ENCODE data around the gene ABCC6.

DNA sequence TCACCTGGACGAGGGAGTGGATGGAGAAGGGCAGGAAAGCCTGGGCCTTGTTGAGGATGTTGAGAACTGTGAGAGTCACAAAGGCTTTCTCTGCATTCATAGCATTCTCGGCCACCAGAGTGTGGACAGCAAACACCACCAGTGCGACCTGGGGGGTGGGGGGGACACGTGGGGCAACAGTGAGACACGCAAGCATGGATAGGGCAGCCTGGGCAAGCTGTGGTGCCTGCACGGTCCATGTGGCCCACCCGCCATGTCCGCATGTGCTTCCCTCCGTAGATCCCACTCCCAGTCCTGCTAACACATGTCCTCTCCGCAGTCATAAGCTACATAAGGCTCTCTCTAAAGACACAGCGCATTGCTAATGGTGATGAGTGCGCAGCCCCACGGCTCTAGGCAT is 34.5 kb downstream of the ABCC6 start:
- TF ChIP-seq, protein P1, sequence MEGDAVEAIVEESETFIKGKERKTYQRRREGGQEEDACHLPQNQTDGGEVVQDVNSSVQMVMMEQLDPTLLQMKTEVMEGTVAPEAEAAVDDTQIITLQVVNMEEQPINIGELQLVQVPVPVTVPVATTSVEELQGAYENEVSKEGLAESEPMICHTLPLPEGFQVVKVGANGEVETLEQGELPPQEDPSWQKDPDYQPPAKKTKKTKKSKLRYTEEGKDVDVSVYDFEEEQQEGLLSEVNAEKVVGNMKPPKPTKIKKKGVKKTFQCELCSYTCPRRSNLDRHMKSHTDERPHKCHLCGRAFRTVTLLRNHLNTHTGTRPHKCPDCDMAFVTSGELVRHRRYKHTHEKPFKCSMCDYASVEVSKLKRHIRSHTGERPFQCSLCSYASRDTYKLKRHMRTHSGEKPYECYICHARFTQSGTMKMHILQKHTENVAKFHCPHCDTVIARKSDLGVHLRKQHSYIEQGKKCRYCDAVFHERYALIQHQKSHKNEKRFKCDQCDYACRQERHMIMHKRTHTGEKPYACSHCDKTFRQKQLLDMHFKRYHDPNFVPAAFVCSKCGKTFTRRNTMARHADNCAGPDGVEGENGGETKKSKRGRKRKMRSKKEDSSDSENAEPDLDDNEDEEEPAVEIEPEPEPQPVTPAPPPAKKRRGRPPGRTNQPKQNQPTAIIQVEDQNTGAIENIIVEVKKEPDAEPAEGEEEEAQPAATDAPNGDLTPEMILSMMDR (IDR thresholded peaks at IDR 0.05), result no peak
- no peak for TF ChIP-seq POLR2A (IDR thresholded peaks at IDR 0.05)
